Ascending aorta (tissue), 2 donors: ENCODE measurements around the gene TGM1. TPM values are rescaled to one million over a fixed set of nuclear protein-coding genes. Genes with fewer than 3 reads are reported as not detected.

ENCODE experiments used
- DNase-seq, 2 donors: peaks; one replicate each; pipeline ENCODE4 v3.0.0-alpha.2; 2019; ENCODE audit warnings: low spot score in 2 of 2
- H3K27ac ChIP-seq, 2 donors: fragments of 200-600 bp; sonication (generic); one replicate each; pipeline ENCODE4 v1.5.1; 2016 to 2017; ENCODE audit warnings: mild to moderate bottlenecking in 1 of 2
- H3K27me3 ChIP-seq: fragments of 200-600 bp; sonication (generic); one replicate; pipeline ENCODE4 v1.5.1; 2017
- H3K36me3 ChIP-seq, 2 donors: fragments of 200-600 bp; sonication (generic); one replicate each; pipeline ENCODE4 v1.5.1; 2016
- H3K4me1 ChIP-seq, 2 donors: fragments of 200-600 bp; sonication (generic); one replicate each; pipeline ENCODE4 v1.5.1; 2016 to 2017; ENCODE audit warnings: mild to moderate bottlenecking in 1 of 2
- H3K4me3 ChIP-seq, 2 donors: fragments of 200-600 bp; sonication (generic); one replicate each; pipeline ENCODE4 v1.5.1; 2016 to 2017; ENCODE audit warnings: mild to moderate bottlenecking in 1 of 2
- H3K9me3 ChIP-seq, 2 donors: fragments of 200-600 bp; sonication (generic); one replicate each; pipeline ENCODE4 v1.5.1; 2016
- intact Hi-C: fragments of 100-400 bp; cut with DNase I; formaldehyde crosslinking; loops from one replicate; pipeline ENCODE4 v1.15.1; 2023
- total RNA-seq: library from RNA; depleted of rRNA; stranded (reverse); fragments of >200 nt; gene quantifications from one replicate; pipeline ENCODE4 v1.1.0, GENCODE V29; 2016
- TF ChIP-seq, protein P1 (sequence below), 3 experiments: fragments of 200-600 bp in 2 of 3; fragments of 450-650 bp in 1 of 3; sonication (generic) in 2 of 3; IDR thresholded peaks; one replicate each; pipeline ENCODE4 v1.5.1; 2016 to 2019; ENCODE audit warnings: antibody characterized with exemption in 3 of 3, mild to moderate bottlenecking in 1 of 3, moderate library complexity in 1 of 3

The TGM1 gene
- total RNA-seq, 1 donor from 2014 or later: 1.7 TPM

DNA sequence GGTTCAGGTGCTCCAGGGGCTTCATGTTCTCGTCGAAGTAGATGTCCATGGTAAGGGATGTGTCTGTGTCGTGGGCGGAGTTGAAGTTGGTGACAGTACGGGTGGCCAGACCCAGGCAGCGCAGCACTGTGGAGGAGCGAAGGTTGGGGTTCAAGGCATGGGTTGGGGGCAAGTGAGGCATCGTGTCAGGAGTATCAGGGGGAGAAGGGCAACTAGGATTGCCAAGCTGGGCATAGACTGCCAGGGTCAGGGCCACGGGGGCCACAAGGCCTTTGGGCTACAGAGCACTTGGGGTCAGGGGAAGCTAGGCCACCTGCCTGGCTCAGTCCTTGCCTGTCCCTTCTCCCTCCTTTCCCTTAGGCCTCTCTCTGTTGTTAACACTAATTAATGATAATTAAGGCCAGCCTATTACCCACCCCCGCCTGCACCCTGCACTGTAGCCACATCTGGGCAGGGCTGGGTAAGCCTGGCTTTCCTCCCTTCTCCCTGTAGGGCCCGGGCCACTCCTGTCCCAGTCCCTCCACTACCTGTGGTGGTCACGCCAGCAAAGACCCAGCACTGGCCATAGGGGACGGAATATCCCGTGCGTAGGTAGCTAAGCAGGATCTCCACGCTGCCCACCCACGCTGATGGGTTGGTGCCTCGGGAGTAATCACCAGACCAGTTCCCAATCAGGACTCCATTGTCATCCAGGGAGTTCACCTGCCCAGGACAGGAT is 4.3 kb downstream of the TGM1 start:
- Histone ChIP-seq H3K27me3 (no peaks in the 10 kb centered on the region), H3K4me3 (no peak overlapping the region), H3K27ac (no peak overlapping the region), H3K4me1 (no peaks in the 10 kb centered on the region), H3K9me3 (no peaks in the 10 kb centered on the region), H3K36me3 (no peaks in the 10 kb centered on the region)
- DNase-seq: no peak
- TF ChIP-seq, protein P1, sequence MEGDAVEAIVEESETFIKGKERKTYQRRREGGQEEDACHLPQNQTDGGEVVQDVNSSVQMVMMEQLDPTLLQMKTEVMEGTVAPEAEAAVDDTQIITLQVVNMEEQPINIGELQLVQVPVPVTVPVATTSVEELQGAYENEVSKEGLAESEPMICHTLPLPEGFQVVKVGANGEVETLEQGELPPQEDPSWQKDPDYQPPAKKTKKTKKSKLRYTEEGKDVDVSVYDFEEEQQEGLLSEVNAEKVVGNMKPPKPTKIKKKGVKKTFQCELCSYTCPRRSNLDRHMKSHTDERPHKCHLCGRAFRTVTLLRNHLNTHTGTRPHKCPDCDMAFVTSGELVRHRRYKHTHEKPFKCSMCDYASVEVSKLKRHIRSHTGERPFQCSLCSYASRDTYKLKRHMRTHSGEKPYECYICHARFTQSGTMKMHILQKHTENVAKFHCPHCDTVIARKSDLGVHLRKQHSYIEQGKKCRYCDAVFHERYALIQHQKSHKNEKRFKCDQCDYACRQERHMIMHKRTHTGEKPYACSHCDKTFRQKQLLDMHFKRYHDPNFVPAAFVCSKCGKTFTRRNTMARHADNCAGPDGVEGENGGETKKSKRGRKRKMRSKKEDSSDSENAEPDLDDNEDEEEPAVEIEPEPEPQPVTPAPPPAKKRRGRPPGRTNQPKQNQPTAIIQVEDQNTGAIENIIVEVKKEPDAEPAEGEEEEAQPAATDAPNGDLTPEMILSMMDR (IDR thresholded peaks at IDR 0.05): no peak
- intact Hi-C loops: no loop called here

DNA sequence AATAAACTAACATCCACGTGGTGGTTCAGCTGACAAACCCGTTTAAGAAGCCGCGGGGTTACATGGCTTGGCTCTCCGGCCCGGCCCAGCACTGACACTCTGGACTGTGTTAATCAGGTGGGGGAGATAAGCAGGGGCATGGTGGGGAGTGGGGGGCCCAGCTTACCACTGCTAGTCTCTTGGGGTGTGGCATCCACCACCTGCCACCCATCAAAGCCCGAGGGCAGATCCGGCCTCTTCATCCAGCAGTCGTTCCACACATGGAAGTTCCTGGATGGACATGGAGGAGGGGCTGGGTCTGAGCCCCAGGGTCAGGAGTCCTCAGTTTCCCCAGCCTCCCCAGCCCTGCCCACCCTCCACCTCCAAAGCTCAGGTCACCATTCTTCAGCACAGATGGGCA is 4.9 kb downstream of the TGM1 start:
- TF ChIP-seq, protein P1 (IDR thresholded peaks at IDR 0.05): no peak
- Histone ChIP-seq H3K27ac (no peak overlapping the region), H3K9me3 (no peaks in the 10 kb centered on the region), H3K4me3 (no peak overlapping the region), H3K27me3 (no peaks in the 10 kb centered on the region), H3K4me1 (no peaks in the 10 kb centered on the region), H3K36me3 (no peaks in the 10 kb centered on the region)
- intact Hi-C loops: no loop called here
- no peak for DNase-seq

DNA sequence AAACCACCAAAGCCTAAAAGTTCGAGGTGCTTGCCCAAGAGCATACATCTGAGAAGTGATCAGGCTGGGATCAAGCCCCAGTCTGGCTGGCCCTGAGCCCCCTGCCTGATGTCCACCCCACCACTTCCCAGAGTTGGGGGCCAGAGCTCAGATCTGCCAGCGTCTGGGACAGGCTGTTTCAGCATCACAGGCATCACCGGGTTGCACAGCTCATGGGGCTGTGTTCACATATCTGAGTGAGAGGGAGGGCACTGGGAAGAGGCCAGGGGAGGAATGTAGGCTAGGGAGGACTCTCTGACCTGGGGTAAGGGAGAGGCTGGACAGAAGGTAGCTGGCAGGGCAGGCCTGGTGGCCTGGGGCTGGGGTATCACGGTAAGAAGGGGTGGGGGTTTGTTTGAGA is 6.0 kb downstream of the TGM1 start:
- DNase-seq: no peak
- H3K36me3 ChIP-seq: no peaks in the 10 kb centered on the region
- H3K27ac ChIP-seq: no peak overlapping the region

DNA sequence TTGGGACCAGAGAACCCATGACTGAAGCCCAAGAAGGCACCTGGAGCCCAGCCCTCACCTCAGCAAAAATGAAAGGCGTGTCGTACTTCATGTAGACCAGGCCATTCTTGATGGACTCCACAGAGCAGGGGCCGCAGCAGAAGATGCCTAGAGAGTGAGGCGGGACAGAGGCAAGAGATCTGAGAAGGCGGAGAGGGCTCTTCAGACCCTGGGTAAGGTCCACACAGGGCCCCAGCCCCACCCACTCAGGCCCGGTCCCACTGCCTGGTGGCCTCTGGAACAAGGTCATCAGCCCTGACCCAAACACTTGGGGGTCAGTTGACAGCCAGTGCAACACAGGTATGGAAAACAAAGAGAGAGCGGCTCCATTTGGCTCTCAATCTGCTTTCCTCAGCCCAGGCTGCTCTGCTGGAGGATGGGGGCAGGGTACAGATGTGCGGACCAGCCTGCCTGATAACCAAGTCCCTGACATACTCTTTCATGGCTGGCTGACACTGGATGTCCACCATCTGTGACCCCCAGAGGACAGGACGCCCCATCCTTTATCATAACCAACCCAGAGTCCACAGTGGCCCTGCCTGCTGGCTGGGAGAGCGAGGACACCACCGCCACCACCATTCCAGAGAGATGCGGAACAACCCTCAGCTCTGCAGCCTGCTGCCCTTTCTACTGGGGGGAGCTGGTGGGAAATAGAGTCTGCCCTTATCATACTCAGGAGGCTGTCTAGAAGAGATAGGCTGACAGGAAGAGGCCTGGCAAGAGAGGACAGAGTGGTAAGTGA is 6.9 kb downstream of the TGM1 start:
- no peak overlapping the region for H3K4me3 ChIP-seq
- no peak for DNase-seq
- no peaks in the 10 kb centered on the region for H3K9me3 ChIP-seq
- H3K36me3 ChIP-seq: no peaks in the 10 kb centered on the region
- no peaks in the 10 kb centered on the region for H3K4me1 ChIP-seq
- H3K27me3 ChIP-seq: no peaks in the 10 kb centered on the region
- TF ChIP-seq, protein P1 (IDR thresholded peaks at IDR 0.05): no peak
- intact Hi-C loops: no loop called here
- H3K27ac ChIP-seq: no peak overlapping the region

More for the DNA sequence above, 6.0 kb downstream of the TGM1 start:
- Histone ChIP-seq H3K9me3 (no peaks in the 10 kb centered on the region), H3K4me1 (no peaks in the 10 kb centered on the region), H3K27me3 (no peaks in the 10 kb centered on the region), H3K4me3 (no peak overlapping the region)
- TF ChIP-seq, protein P1 (IDR thresholded peaks at IDR 0.05): no peak
- intact Hi-C loops: no loop called here

DNA sequence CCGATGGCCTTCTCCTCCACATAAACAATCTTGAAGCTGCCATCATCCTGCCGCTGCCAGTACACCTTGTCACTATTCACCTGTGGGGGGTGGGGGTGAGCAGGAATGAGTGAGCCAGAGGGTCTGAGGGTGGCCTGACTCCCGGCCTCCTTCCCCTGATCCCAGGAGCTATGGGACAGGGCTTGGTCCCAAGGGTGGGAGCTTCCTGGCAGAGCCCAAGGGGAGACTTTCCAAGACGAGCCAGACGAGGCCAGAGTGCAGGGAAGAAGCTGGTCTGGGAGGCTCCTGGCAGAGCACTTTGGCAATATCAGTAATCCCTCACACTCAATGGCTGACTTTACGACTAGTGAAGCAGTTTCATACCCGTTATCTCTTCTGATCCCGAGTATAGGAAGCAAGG is 7.5 kb downstream of the TGM1 start:
- TF ChIP-seq, protein P1 (IDR thresholded peaks at IDR 0.05): no peak
- Histone ChIP-seq H3K27ac (no peak overlapping the region), H3K4me1 (no peaks in the 10 kb centered on the region), H3K9me3 (no peaks in the 10 kb centered on the region), H3K27me3 (no peaks in the 10 kb centered on the region), H3K4me3 (no peak overlapping the region), H3K36me3 (no peaks in the 10 kb centered on the region)
- intact Hi-C loops: no loop called here
- DNase-seq: no peak
